IMR-90 (cell line): ENCODE data around the gene GABRQ. TPM values are rescaled to one million over a fixed set of nuclear protein-coding genes. Genes with fewer than 3 reads are reported as not detected.
A peak's percentile ranks its signal among the peaks of the same experiment; 100 is the strongest.

Source experiments
- ATAC-seq: fragments of 200-7000 bp; cut with Tn5 transposase; 2 replicates; pipeline ENCODE4 v1.9.1; 2020; ENCODE audit warnings: low read depth, mild to moderate bottlenecking, moderate library complexity
- BruUV-seq: library from RNA; stranded (reverse); fragments of 400-500 nt; replicated peaks from 2 replicates; lab custom pipeline; 2021; lab: Mats Ljungman, UMichigan
- CTCF ChIA-PET: fragments of 300-600 bp; formaldehyde crosslinking; extraction: SDS; loops from one replicate; lab custom pipeline; 2021; ENCODE audit warnings: antibody characterized with exemption; lab: Yijun Ruan, JAX
- POLR2A ChIA-PET: fragments of 300-600 bp; sonication (Branson Sonifier 250); formaldehyde crosslinking; loops from one replicate; lab custom pipeline; 2022; ENCODE audit warnings: antibody characterized with exemption; ENCODE audit not compliant: unreplicated experiment; lab: Charles Lee
- DNase-seq: peaks from one replicate; pipeline ENCODE4 v3.0.0; 2013
- H2AFZ ChIP-seq: replicated peaks from 2 replicates; pipeline ENCODE3; 2013; ENCODE audit warnings: low read length, mild to moderate bottlenecking; ENCODE audit not compliant: poor library complexity
- H2AK5ac ChIP-seq: 2 replicates; pipeline ENCODE4 v1.6.1; 2013; ENCODE audit warnings: low read depth, low read length, inconsistent platforms
- H2AK9ac ChIP-seq: replicated peaks from 2 replicates; pipeline ENCODE3; 2013; ENCODE audit warnings: mild to moderate bottlenecking, low read depth, low read length, moderate library complexity; ENCODE audit not compliant: poor library complexity
- H2BK120ac ChIP-seq: 2 replicates; pipeline ENCODE4 v1.6.1; 2013; ENCODE audit warnings: low read depth, low read length, inconsistent platforms
- H2BK15ac ChIP-seq: 3 replicates; pipeline ENCODE4 v1.6.1; 2013; ENCODE audit warnings: low read depth, low read length, inconsistent platforms
- H2BK20ac ChIP-seq: 2 replicates; pipeline ENCODE4 v1.6.1; 2013; ENCODE audit warnings: low read depth, mild to moderate bottlenecking, inconsistent platforms, low read length, moderate library complexity
- H2BK5ac ChIP-seq: 2 replicates; pipeline ENCODE4 v1.6.1; 2013; ENCODE audit warnings: mild to moderate bottlenecking, low read depth, low read length, inconsistent platforms; ENCODE audit not compliant: poor library complexity, severe bottlenecking
- H3K14ac ChIP-seq: replicated peaks from 2 replicates; pipeline ENCODE4 v1.6.1; 2013; ENCODE audit warnings: low read depth, low read length, inconsistent platforms
- H3K18ac ChIP-seq: 2 replicates; pipeline ENCODE4 v1.6.1; 2013; ENCODE audit warnings: low read depth, low read length, control low read depth
- H3K23ac ChIP-seq: 2 replicates; pipeline ENCODE4 v1.6.1; 2013; ENCODE audit warnings: low read depth, low read length, inconsistent platforms
- H3K27ac ChIP-seq: 2 replicates; pipeline ENCODE4 v1.5.1; 2013; ENCODE audit warnings: mild to moderate bottlenecking, control low read depth, low read length; ENCODE audit not compliant: insufficient read depth
- H3K27me3 ChIP-seq: 2 replicates; pipeline ENCODE4 v1.6.1; 2013; ENCODE audit warnings: low read length; ENCODE audit not compliant: control insufficient read depth, insufficient read depth
- H3K36me3 ChIP-seq: 2 replicates; pipeline ENCODE4 v1.6.1; 2013; ENCODE audit warnings: low read length, mixed read lengths; ENCODE audit not compliant: control insufficient read depth, insufficient read depth
- H3K4ac ChIP-seq: 2 replicates; pipeline ENCODE4 v1.6.1; 2013; ENCODE audit warnings: low read depth, low read length, inconsistent platforms
- H3K4me1 ChIP-seq: 2 replicates; pipeline ENCODE4 v1.6.1; 2013; ENCODE audit warnings: low read length, mixed read lengths; ENCODE audit not compliant: control insufficient read depth, insufficient read depth
- H3K4me2 ChIP-seq: 2 replicates; pipeline ENCODE4 v1.6.1; 2013; ENCODE audit warnings: low read depth, mild to moderate bottlenecking, control low read depth, low read length, moderate library complexity
- H3K4me3 ChIP-seq: 2 replicates; pipeline ENCODE4 v1.5.1; 2013; ENCODE audit warnings: low read depth, mild to moderate bottlenecking, control low read depth, low read length, moderate library complexity; ENCODE audit not compliant: insufficient read depth
- H3K56ac ChIP-seq: 2 replicates; pipeline ENCODE4 v1.6.1; 2013; ENCODE audit warnings: low read length, inconsistent platforms; ENCODE audit not compliant: insufficient read depth; ENCODE audit errors: extremely low read depth
- H3K79me1 ChIP-seq, 2 experiments: 2 replicates each; pipeline ENCODE4 v1.6.1; 2013; ENCODE audit warnings: low read length in 2 of 2, inconsistent platforms in 1 of 2, low read depth in 1 of 2
- H3K9ac ChIP-seq: 2 replicates; pipeline ENCODE4 v1.6.1; 2013; ENCODE audit warnings: low read depth, low read length, control low read depth
- H3K9me1 ChIP-seq: 2 replicates; pipeline ENCODE4 v1.6.1; 2013; ENCODE audit warnings: low read length, inconsistent platforms; ENCODE audit not compliant: insufficient read depth
- H3K9me3 ChIP-seq: 2 replicates; pipeline ENCODE4 v1.6.1; 2013; ENCODE audit warnings: low read length; ENCODE audit not compliant: control insufficient read depth, insufficient read depth
- H4K20me1 ChIP-seq: 2 replicates; pipeline ENCODE4 v1.6.1; 2013; ENCODE audit warnings: low read length, inconsistent platforms; ENCODE audit not compliant: insufficient read depth
- H4K5ac ChIP-seq: 2 replicates; pipeline ENCODE4 v1.6.1; 2013; ENCODE audit warnings: mild to moderate bottlenecking, low read depth, low read length, control low read depth
- H4K8ac ChIP-seq, 2 experiments: 2 replicates each; pipeline ENCODE4 v1.6.1; 2013; ENCODE audit warnings: low read depth in 2 of 2, low read length in 2 of 2, control low read depth in 1 of 2, inconsistent platforms in 1 of 2
- H4K91ac ChIP-seq: 2 replicates; pipeline ENCODE4 v1.6.1; 2013; ENCODE audit warnings: low read depth, low read length, inconsistent platforms; ENCODE audit not compliant: insufficient read depth
- BHLHE40 ChIP-seq: fragments of 150-350 bp; IDR thresholded peaks from 2 replicates; pipeline ENCODE4 v1.6.1; 2016; ENCODE audit warnings: mild to moderate bottlenecking, low read depth, low read length
- CEBPB ChIP-seq: IDR thresholded peaks from 2 replicates; pipeline ENCODE4 v1.6.1; 2012; ENCODE audit warnings: low read depth, low read length, improper control_type of control experiment
- POLR2A ChIP-seq: IDR thresholded peaks from 2 replicates; pipeline ENCODE4 v1.6.1; 2012; ENCODE audit warnings: mild to moderate bottlenecking, low read depth, low read length
- RAD21 ChIP-seq: IDR thresholded peaks from 2 replicates; pipeline ENCODE4 v1.6.1; 2012; ENCODE audit warnings: low read length, improper control_type of control experiment
- SMC3 ChIP-seq: fragments of 150-350 bp; IDR thresholded peaks from 2 replicates; pipeline ENCODE4 v1.6.1; 2016; ENCODE audit warnings: low read depth, mild to moderate bottlenecking, antibody characterized with exemption, low read length, moderate library complexity
- WGBS, 2 experiments: methylation state at CpG; one replicate each; pipeline versions ENCODE4 v1.1.5 to v1.1.7; 2013; ENCODE audit warnings: missing lambda C conversion rate in 2 of 2; ENCODE audit not compliant: insufficient read length in 1 of 2; ENCODE audit errors: extremely low coverage in 2 of 2; 5-methylcytosine and 5-hydroxymethylcytosine counted together
- dilution Hi-C: fragments of 300-500 bp; cut with HindIII; formaldehyde crosslinking; loops from one replicate; pipeline ENCODE4 v1.14.3; 2018; ENCODE audit warnings: low sequenced_read_pairs; ENCODE audit not compliant: unreplicated experiment
- in situ Hi-C: fragments of 300-500 bp; cut with MboI; formaldehyde crosslinking; loops from 3 replicates; pipeline ENCODE4 v1.14.3; 2019; ENCODE audit warnings: low sequenced_read_pairs, inconsistent platforms, mixed read lengths
- intact Hi-C: fragments of 100-400 bp; cut with micrococcal nuclease; formaldehyde crosslinking; loops from 2 replicates; pipeline ENCODE4 v1.10.0; 2022
- polyA plus RNA-seq, 3 experiments: library from polyadenylated mRNA; depleted of rRNA; stranded (reverse); fragments of >200 nt; gene quantifications; 2 replicates each; pipeline ENCODE4 v1.2.3, GENCODE V29; 2012; ENCODE audit warnings: low replicate concordance in 1 of 3
- total RNA-seq: library from RNA; depleted of rRNA; stranded (reverse); fragments of >200 nt; gene quantifications from 2 replicates; pipeline ENCODE4 v1.2.3, GENCODE V29; 2012
- TF ChIP-seq, protein P1 (sequence below): fragments of 150-350 bp; IDR thresholded peaks from 2 replicates; pipeline ENCODE4 v1.6.1; 2017; ENCODE audit warnings: mild to moderate bottlenecking, antibody characterized with exemption, low read length, low read depth
- TF ChIP-seq, protein P2 (sequence below): conservative IDR thresholded peaks from 2 replicates; pipeline ENCODE4 v1.5.1; 2012; ENCODE audit warnings: mild to moderate bottlenecking, low read depth, low read length, improper control_type of control experiment

GABRQ gene
- total and polyA plus RNA-seq, 2 of the 4 experiments (the other 2 are of a cell fraction) = under 0.01 to 0.03 TPM

DNA sequence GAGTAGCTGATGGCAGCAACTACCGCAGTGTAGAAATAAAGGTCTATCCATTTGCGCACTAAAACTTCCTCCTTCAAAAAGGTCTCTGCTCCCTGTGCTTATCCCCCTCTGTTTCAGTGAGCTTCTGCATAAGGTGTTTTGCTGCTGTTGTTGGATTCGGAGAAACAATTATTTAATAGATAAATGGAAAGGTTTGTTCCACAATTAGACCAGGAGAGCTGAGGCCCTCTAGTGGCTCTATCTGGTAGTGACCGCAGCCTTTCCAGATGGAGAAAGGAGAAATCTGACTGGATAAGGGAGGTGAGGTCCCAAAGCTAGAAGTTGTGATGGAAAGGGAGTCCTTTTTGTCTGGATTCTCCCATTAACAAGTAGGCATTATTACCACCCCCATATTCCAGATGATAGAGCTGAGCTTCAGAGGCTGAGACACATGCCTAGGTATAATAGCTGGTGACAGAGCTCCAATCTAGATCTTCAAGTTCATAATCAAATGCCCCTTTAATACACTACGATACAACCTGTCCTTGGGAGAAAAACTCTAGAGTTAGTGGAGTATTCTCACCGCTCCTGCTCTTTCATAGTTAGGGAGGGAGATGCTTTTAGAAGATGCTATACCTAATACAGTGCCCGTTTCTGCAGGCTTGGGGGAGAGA is 5.1 kb upstream of the GABRQ start:
- no peak overlapping the region for H3K4me3 ChIP-seq
- in situ Hi-C loops (loop anchor here (10.0 to 25.0 kb wide), 2 partner anchors 870 to 1478 kb away; no protein-coding TSS in a partner anchor), intact Hi-C loops (loop anchor here (1.0 kb wide), 1 partner anchor 1481 kb away; no protein-coding TSS in a partner anchor), dilution Hi-C loops (no loop called here)
- H4K91ac ChIP-seq = no peak overlapping the region
- H3K27me3 ChIP-seq = no peaks in the 10 kb centered on the region
- H3K9me1 ChIP-seq = no peaks in the 10 kb centered on the region
- peak; percentile 70; the same call in 1 of the 2 replicates for ATAC-seq
- H3K36me3 ChIP-seq = no peaks in the 10 kb centered on the region
- H2BK20ac ChIP-seq = no peak overlapping the region
- H3K23ac ChIP-seq = no peak overlapping the region
- BruUV-seq = no TSS peak
- no peak overlapping the region for H3K27ac ChIP-seq
- no peak overlapping the region for H2AK9ac ChIP-seq
- ChIA-PET POLR2A (no interaction called here), CTCF (interaction anchor here (0.5 to 1.3 kb wide), 6 partner anchors 9 to 1485 kb away, joined by 3 to 5 read pairs (median 3); no protein-coding TSS in a partner anchor)
- H3K4me2 ChIP-seq = no peak overlapping the region
- no peak overlapping the region for H2AFZ ChIP-seq
- no peak overlapping the region for H2BK15ac ChIP-seq
- H3K56ac ChIP-seq = no peak overlapping the region
- no peak overlapping the region for H3K4ac ChIP-seq
- no peak overlapping the region for H2BK5ac ChIP-seq
- no peaks in the 10 kb centered on the region for H3K9me3 ChIP-seq
- no peaks in the 10 kb centered on the region for H3K4me1 ChIP-seq
- no CpG with 5 or more reads among the region's 7 CpGs for WGBS, 2 experiments
- TF ChIP-seq POLR2A (no peak), RAD21 (peak; percentile 60), BHLHE40 (no peak), SMC3 (peak; percentile 68), CEBPB (no peak)
- TF ChIP-seq, protein P1, sequence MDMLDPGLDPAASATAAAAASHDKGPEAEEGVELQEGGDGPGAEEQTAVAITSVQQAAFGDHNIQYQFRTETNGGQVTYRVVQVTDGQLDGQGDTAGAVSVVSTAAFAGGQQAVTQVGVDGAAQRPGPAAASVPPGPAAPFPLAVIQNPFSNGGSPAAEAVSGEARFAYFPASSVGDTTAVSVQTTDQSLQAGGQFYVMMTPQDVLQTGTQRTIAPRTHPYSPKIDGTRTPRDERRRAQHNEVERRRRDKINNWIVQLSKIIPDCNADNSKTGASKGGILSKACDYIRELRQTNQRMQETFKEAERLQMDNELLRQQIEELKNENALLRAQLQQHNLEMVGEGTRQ = no peak
- TF ChIP-seq, protein P2, sequence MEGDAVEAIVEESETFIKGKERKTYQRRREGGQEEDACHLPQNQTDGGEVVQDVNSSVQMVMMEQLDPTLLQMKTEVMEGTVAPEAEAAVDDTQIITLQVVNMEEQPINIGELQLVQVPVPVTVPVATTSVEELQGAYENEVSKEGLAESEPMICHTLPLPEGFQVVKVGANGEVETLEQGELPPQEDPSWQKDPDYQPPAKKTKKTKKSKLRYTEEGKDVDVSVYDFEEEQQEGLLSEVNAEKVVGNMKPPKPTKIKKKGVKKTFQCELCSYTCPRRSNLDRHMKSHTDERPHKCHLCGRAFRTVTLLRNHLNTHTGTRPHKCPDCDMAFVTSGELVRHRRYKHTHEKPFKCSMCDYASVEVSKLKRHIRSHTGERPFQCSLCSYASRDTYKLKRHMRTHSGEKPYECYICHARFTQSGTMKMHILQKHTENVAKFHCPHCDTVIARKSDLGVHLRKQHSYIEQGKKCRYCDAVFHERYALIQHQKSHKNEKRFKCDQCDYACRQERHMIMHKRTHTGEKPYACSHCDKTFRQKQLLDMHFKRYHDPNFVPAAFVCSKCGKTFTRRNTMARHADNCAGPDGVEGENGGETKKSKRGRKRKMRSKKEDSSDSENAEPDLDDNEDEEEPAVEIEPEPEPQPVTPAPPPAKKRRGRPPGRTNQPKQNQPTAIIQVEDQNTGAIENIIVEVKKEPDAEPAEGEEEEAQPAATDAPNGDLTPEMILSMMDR = peak; percentile 71
- H2AK5ac ChIP-seq = no peak overlapping the region
- no peak overlapping the region for H3K9ac ChIP-seq
- no peak overlapping the region for H2BK120ac ChIP-seq
- H4K8ac ChIP-seq = no peak overlapping the region
- H4K5ac ChIP-seq = no peak overlapping the region
- H3K79me1 ChIP-seq = no peaks in the 10 kb centered on the region
- DNase-seq = peak; percentile 24
- no peak overlapping the region for H3K18ac ChIP-seq
- no peaks in the 10 kb centered on the region for H4K20me1 ChIP-seq
- no peak overlapping the region for H3K14ac ChIP-seq
